Stimulated activated CD8-positive, alpha-beta memory T cell treated with anti-CD3 and anti-CD28 coated beads, Interleukin-4, amount 100 ng/mL, for 24 hours (primary cell): ENCODE data around the gene ATRNL1.

ENCODE experiments used
- DNase-seq: peaks from one replicate; pipeline ENCODE4 v3.0.0-alpha.2; 2020; ENCODE audit warnings: low read depth

The ATRNL1 gene

DNA sequence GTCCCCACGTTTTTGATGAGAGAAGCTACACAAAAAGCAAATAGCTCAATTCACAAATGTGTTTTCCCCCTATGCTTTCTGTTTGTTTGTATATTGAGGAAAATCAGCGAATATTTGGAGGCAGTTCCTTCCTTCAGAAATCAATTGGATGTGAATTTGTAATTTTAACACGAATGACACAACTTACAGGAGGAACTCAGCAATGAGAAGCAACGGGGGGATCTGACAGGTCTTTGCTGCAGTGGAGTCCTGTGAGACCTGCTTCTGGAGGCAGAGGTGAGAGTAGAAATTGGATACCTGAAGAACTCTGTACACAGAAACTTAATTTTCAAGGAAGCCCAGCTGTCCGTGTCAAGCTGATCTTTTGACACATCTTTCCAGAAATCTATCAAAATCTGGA is 809.4 kb downstream of the ATRNL1 start:
- no peak for DNase-seq

DNA sequence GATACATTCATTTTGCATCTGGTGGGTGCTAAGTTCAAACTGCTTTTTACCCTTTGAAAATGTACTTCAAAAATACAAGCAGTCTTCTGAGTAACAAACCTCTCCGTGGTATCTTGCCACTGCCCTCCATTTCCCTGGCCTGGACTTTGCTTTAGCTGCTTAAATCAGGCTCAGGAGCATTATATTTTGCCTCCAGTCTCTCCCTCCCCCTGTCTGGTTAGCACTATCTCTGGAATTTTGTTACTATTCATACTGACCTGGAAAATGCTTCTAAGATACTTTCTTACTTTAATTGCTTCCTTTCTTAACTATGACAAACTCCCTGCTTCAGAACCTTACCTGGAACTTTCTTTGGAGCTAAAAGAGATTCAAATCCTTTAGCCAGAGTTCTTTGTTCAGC is 810.0 kb downstream of the ATRNL1 start:
- DNase-seq: no peak

DNA sequence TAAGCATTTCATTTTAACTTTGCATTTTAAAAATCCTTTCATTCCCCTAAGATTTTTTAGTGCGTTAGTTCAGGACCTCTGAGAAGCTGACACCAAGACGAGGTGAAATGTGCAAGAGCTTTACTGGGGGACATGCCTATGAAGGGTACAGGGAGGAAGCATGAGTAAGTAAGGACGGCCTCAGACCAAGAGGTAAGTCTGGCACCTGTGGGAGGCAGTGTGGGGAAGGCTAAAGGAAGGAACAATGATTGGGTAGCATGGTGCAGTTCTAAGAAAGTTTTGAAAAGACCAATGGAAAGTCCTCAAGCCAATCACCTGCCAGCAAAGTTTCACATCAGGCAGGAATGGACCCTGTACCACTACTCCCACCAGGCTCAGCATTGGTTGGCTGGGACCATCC is 810.7 kb downstream of the ATRNL1 start:
- DNase-seq: no peak

DNA sequence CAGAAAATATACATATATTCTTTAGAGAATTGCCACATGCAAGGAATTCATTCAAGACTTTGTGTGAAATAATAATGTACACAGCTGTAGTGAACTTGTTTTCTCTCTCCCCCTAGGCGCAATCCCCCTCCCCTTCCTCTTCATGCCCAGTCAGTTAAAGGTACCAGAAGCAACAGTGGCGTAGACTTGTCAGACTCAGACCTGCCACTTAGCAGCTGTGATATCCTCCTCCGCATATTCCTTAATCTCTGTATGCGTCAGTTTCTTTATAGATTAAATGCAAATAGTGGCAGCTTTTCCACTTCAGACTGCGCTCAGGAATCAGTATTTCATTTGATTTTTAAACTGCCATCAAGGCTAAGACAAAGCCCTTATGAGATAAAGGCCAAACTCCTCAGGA is 815.9 kb downstream of the ATRNL1 start:
- DNase-seq: no peak

DNA sequence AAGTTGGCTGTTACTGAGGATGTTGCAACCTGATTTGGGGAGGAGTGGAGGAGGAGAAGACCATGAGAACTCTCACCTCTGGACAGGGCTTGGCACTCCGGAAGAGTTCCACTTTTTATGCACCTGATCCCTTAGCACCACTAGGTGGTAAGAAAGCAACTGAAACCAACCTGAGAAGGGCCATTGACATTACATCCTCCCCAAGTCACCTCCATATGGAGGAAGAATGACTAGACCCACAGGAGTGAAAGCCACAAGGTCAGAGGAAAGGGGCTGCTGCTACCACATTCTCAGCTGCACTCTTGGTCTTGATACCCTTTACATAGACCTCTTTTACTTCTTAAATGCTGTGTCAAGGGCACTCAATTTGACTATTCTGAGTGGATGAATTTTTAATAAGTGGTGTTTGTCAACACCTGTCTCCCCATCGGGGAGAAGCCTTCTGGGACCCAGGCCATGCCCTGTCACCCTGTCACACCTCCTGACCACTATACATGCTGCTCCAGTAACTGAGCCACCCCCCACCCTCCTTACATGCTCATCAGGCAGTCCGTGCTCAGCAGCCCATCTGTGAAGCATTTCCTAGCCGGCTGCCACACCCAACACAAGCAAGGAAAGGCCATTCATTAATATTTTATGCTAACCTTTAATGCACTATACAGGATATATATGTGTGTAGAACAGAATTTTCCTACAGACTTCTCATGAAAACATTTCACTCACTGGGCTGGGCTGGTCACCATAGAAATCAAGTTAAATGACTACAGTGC is 817.0 kb downstream of the ATRNL1 start:
- DNase-seq: no peak

DNA sequence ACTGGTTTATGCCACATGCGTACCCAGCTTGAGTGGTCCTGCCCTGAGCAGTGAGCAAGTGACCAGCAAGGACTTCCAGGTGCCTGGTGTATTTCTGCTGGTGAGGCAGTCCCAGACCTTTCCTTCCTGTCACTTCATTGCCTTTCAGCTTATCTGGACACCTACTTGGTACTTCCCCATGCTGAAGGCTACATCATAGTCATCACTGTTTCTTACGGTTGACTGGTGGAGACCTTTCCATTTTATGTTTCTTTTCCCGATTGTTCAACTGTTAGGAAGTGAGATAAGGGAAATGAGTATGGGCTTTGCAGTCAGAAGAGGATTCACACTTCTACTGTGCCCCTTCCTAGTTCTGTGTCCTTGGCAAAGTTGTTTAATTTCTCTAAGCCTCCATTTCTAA is 821.3 kb downstream of the ATRNL1 start:
- no peak for DNase-seq

DNA sequence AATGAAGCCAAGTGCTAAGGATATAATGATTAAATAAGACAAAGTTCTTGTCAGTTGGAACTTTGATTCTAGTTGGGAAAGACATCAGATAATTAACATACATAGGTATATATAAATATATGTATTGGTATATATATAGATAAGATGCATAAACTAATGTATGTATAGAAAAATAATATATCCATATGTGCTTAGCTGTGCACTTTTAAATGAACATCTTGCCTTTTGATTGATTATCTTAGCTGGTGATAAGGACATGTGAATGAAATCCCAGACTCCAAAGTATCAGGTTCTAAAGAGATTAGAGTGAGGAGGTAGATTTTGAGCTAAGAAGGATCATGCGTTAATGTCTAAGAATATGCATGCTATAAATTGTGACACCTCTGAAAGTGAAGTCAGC is 822.3 kb downstream of the ATRNL1 start:
- no peak for DNase-seq

DNA sequence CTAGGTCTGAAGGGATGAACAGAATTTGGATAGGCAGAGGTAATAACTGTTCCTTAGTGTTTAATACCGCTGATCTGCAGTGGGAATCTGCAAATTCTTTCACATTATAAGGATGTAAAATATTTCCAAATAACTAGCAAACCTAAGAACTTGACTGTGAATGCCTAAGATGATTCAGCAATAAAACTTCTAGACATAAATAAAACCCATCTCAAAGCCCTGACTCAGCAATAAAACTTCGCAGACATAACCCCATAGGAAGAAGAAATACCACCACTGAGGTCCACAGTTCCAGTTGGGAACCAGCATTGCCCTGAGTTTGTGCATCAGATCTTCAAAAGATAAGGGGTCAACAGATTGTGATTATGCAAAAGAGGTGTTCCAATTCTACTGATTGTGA is 825.6 kb downstream of the ATRNL1 start:
- no peak for DNase-seq

DNA sequence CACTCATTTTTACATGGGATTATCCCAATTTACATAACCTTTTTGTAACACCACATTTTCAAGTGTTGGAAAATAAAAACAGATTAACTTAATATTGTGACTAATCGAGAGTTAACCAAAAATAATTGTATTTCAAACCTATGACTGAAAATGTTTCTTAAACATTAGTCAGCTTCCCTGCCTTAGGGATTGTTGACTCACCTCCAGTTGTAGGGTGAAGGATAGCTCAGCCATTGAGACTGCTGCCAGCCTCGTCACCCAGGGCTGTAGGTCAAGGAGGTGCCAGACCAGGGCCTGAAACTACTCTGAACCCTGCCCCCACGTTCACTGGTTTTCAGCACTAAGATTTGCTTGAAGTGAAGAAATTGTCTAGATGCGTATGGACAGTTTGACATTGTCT is 828.6 kb downstream of the ATRNL1 start:
- DNase-seq: no peak

DNA sequence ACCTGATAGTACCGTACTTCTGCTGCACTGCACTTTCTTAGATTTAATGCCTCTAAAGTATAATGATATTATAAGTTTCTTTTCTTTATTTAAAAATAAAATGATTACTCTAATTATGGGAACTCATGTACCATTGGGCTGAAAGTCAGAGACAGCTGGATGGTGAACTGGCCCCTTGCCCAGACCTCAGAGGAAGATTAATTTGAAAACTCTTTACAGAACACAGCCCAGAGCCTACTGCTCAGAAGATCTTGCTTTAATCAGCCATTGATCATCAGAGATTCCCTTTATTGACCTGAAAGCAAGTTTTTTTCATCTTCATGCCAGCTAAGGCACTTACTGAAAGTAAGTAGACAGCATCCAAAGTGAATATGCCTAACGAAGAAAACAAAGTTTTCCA is 838.1 kb downstream of the ATRNL1 start:
- DNase-seq: no peak

DNA sequence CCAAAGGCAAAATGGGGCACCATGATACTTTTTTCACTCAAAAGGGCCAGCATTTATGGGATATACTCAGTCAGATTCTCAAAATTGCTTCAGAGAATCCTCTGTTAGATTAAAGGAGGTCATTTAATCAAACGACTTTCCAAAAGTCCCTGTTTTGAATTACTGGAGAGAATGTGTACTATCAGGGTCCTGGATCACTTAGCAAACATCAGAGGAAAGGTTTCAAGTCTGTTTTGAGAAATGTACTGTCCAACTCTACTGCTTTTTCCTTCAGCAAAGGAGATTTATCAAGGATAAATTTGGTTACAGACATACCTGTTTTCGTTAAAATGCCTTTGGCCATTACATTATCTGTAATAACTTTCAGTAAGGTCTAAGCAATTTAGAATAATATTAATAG is 838.9 kb downstream of the ATRNL1 start:
- DNase-seq: no peak

DNA sequence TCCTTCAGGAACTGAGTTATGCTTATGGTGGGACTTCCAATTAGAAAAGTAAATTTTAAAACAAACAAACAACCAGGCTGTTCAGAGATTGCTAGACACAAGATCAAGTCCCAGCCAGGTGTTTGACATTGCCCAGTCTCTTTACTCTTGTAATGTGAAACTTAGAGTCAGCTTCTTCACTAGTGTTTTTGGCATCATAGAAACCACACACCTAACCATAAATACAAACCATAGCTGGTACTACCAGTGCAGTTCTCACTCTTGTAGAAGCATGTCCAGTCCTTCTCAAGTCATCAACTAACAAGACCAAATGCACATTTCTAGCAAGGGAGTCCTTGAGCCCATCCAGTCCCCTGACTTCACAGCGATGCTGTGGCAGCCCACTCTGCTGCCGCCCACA is 839.9 kb downstream of the ATRNL1 start:
- DNase-seq: no peak

DNA sequence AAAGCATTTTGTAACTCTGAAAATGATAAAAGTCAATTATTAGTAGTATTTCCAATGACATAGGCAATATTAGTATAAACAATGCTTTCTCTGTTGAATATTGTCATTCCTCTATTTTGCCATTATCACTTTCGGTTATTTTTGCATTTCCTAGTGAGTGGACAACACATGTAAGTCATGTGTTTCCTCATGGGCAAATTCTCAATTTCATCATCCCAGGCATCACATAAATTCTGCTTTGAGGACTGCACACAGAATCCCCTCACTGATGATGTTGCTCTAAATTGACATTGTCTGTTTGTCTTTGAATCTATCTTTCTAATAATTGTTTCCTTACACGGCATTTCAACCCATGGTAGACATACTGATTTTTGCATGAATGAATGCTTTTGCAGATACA is 842.6 kb downstream of the ATRNL1 start:
- DNase-seq: no peak

DNA sequence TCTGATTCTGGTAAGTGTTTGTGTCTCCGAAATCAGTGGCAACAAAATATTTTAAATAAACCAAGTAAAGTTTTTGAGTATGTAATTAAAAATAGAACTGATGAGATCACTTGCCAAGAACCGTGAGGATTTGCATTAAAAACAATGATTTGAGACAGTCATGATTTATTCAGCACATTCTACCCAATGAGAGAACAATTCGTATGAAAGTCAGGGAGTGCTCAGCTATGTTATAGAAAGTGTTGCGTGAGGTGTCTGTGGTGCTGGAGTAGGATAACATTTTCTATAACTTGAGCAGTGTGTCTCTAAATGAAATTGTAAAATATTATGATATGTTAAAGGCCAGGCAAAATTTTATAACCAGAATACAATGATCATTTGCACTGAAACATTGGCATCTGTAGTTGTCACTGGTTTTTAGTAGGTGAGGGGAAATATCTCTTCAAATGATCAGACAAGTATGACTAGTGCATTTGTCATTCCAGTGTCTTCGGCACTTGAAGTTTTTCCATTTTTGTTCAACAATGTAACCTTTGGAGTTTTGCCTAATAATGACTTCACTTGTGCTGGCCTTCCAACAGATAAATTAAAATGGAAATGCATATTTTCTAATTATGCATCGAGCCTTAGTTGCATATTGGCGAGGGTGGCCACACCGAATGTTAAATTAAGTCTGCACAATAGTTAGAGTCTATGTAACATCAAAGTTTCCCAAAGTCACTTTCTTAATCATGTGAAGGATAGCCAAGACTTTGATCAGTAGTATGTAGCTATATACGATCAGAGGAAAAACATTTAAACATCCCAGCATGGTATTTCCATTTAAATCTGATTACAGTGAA is 844.0 kb downstream of the ATRNL1 start:
- DNase-seq: no peak

DNA sequence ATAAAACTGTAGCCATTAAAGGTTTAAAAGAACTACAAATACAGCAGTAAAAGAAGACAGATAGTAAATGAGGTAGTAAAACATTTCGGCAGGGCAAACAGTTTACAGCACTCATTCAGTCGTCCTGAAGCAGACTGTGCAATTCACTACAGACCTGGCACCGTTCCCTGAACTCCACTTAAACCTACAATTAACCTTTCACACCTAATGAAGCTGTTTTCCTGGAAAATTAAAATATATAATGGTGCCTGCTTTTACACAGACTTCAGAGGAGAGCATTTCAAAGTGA is 844.5 kb downstream of the ATRNL1 start:
- DNase-seq: no peak

DNA sequence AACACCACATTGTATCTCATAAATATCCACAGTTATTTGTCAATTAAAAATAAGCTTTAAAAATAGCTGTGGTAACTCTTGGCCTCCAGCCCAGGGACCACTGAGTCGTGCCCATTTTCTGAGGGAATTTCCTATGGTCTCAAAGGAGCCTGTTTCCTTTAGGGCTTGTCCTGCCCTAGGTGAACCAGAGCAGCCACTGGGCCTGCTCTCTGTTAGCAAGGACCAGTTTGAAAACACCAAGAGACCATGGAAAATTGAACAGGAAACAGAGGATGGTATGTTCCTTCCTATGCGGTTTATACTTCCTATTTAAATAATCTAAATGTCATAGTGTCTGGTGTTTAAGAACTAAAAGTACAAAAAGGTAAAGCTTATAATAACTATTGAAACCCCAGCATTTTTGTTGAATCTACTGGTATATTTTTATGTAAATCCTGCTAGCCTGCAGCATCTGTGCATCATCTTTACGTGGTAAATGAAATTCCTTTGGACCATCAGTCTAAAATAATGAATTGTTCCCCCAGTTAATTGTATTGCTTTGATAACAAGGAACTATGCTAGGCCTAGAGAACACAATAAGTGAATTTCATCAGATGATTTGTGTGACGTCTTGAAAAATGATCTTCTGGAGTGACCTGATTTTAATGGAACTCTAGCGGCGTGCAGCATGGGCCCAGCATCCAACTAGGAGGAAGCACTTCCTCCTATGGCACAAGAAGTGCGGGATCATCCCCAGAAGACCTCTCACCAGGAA is 846.1 kb downstream of the ATRNL1 start:
- no peak for DNase-seq

DNA sequence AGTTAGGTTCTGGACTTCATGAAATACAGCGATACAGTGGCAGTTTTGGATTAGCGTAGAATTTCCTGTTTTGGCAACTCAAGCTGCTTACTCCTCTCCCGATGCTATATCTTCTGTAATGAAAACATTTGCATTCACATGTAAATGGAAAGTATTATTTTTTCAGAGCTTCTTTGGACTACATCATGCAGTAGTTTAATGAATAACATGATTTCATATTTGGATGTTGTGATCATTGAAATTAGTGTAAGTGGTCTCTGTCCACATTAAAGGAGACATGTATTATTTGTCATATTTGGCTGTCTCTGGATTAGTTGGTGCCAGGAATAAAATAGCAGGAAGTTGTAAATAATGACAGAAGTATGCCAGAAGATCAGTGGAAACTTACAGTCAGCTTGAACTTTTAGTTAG is 848.2 kb downstream of the ATRNL1 start:
- no peak for DNase-seq

DNA sequence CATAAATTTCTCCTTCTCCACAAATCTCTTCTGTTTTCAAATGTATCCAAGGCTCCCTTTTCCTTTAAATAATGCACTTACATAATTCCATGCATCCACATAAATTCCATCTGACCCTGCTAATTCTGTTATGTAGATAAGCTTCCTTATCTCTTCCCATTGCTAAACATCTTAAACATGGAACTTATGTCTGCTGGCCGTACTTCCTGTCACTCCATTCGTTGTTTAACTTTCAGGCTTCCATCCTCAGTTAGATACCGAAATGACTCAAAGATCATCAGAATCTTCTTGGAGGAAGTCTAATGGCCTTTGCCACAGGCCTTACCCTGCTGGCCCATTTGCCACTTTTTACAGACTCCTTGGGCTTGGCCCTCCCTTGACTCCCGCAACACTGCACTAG is 848.9 kb downstream of the ATRNL1 start:
- DNase-seq: no peak

DNA sequence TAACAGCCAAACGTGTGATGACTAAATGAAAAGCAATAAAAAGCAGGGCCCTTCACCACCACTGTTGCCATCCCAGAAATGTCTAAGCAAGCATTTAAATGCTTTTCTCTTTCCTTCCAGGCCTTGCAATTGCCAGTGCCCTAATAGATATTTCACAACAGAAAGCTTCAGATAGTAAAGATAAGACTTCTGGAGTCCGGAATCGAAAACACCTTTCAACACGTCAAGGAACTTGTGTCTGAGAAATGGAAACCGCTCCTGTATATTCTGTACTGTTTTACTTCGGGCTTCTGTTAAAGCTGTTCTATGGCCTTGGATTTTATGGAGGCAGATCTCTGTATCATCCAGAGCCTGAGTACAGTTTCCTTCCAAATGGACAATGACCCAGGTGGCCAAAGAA is 851.4 kb downstream of the ATRNL1 start:
- no peak for DNase-seq

DNA sequence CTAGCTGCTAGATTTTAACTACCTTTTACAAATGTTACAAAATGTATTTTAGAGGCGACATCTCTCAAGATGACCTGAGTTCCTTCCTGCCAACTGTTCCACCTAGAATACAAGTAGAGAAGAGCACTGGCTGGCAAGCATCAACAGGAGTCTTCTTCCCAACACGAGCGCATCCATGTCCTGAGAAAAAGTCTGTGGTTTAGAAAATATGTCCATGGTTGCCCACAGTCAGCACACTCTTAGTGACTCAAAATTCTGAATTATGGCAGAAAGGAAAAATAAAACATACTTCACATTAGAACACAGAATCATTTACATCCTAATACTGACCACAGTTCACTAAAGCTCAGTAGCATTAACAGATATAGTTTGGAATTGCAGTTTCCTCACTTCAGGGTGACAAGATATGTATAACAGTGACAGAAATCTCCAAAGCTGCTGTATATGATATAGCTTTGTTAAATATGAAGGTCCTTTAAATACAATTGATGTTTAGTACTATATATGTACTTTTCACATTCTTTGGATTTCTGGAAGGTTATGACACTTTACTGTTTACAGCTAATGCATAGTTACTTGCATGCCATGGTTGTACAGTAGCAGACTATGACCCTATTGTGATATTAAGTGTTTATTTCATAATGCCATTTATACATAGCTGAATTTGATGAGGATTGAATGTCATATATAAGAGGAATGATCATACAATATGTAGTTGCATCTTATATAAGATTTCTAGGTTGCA is 852.7 kb downstream of the ATRNL1 start:
- no peak for DNase-seq

DNA sequence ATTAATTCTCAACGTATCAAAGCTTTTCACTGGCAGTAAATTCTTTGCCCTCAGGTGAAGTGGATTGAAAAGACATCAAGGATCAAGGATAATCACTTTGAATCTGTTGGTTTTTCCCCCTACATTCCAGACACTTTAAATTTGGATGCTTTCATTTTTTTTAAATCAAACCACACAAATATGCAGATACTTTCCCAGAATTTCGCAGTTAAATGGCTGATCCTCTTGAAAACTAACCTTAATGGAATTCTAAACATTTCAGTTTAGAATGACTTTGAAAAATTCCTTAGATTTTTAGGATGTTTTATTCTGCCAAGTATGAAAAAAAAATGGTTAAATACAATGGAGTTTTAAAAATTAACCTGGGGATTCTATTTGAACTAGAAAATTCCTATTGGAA is 853.9 kb downstream of the ATRNL1 start:
- DNase-seq: no peak

DNA sequence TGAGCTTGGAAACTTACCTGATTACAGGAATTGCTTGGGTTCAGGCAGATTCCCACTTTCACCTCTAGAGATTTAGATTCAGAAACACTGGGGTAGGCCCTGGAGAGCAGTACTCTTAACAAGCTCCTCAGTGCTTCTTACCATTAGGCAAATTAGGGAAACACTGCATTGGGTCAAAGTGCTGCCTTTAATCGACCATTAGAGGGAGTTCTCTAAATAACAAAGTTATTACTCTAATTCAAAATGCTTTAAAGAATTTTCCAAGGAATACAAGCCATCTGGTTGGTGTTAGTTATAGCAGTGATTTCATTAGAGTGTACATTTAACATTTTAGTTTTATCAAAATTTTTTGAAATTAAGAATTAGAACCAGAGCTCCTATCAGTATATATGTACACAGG is 855.3 kb downstream of the ATRNL1 start:
- no peak for DNase-seq
